Activated naive CD4-positive, alpha-beta T cell treated with anti-CD3 and anti-CD28 coated beads, Interleukin-2, amount 50 U/mL, for 72 hours (primary cell): ENCODE results near the gene PDGFB. TPM values are rescaled to one million over a fixed set of nuclear protein-coding genes. Genes with fewer than 3 reads are reported as not detected.
"Not testable (repeated sequence)": the region's sequence is repeated elsewhere in the genome, so short reads cannot be mapped to it uniquely, and the experiment has no call there.

Source experiments
- ATAC-seq, 2 donors: fragments of 150-1000 bp; cut with Tn5 transposase; 2 replicates each; pipeline ENCODE4 v1.10.0; 2021; ENCODE audit warnings: mild to moderate bottlenecking in 2 of 2, moderate library complexity in 2 of 2
- DNase-seq, 2 donors: peaks; one replicate each; pipeline ENCODE4 v3.0.0; 2021 to 2022; ENCODE audit warnings: low spot score in 2 of 2
- H3K27ac Mint-ChIP-seq, 2 donors: one replicate each; pipeline ENCODE4 v1.8.0; 2022; ENCODE audit warnings: mild to moderate bottlenecking in 2 of 2, mixed read lengths in 2 of 2
- H3K36me3 Mint-ChIP-seq, 2 donors: one replicate each; pipeline ENCODE4 v1.8.0; 2022; ENCODE audit warnings: mixed read lengths in 2 of 2
- H3K9me3 Mint-ChIP-seq, 2 donors: one replicate each; pipeline ENCODE4 v1.8.0; 2022; ENCODE audit warnings: mixed read lengths in 2 of 2
- total RNA-seq, 2 donors: library from RNA; stranded (reverse); gene quantifications; one replicate each; pipeline ENCODE4 v1.2.3, GENCODE V29; 2022

PDGFB gene
- total RNA-seq, 2 donors from 2014 or later, result 0.46 to 2.9 TPM

GRCh38 chr22:39227542-39228272 is 17.1 kb downstream of the PDGFB start:
- no peaks in the 10 kb centered on the region for H3K9me3 Mint-ChIP-seq
- H3K36me3 Mint-ChIP-seq, result no peaks in the 10 kb centered on the region
- H3K27ac Mint-ChIP-seq, result no peak overlapping the region
- DNase-seq, result no peak
- ATAC-seq, result no peak

GRCh38 chr22:39226353-39226752 is 18.4 kb downstream of the PDGFB start:
- Mint-ChIP-seq H3K27ac (no peak overlapping the region), H3K36me3 (no peaks in the 10 kb centered on the region), H3K9me3 (no peaks in the 10 kb centered on the region)
- DNase-seq, result no peak
- ATAC-seq, result no peak

DNA sequence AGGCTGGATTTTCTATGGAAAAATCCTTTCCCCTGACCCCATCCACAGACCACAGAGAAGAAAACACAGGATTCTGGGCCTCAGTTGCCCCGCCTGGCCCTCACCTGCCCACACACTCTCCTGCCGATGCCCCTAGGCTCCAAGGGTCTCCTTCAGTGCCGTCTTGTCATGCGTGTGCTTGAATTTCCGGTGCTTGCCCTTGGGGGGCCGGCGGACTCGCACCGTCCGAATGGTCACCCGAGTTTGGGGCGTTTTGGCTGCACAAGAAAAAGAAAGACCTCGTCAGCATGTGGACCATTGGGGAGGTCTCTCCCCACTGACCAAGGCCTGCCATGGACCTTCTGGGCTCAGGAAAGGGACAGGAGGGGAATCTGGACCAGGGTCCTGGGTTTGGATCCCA is 19.2 kb downstream of the PDGFB start:
- H3K27ac Mint-ChIP-seq, result no peak overlapping the region
- no peak for DNase-seq

GRCh38 chr22:39224550-39224949 is 20.2 kb downstream of the PDGFB start:
- H3K36me3 Mint-ChIP-seq, result no peaks in the 10 kb centered on the region
- peaks cover 0 to 4% of the 10 kb centered on the region in 2 donors for H3K9me3 Mint-ChIP-seq
- no peak overlapping the region for H3K27ac Mint-ChIP-seq
- no peak for ATAC-seq
- DNase-seq, result no peak

More for the DNA sequence above, 19.2 kb downstream of the PDGFB start:
- ATAC-seq, result no peak
- H3K9me3 Mint-ChIP-seq, result no peaks in the 10 kb centered on the region
- no peaks in the 10 kb centered on the region for H3K36me3 Mint-ChIP-seq

GRCh38 chr22:39223091-39223710 is 21.6 kb downstream of the PDGFB start:
- Mint-ChIP-seq H3K36me3 (no peaks in the 10 kb centered on the region), H3K9me3 (peaks cover 0 to 4% of the 10 kb centered on the region in 2 donors), H3K27ac (no peak overlapping the region)
- DNase-seq, result no peak
- ATAC-seq, result no peak

- H3K9me3 Mint-ChIP-seq, result peaks cover 0 to 4% of the 10 kb centered on the region in 2 donors
- no peaks in the 10 kb centered on the region for H3K36me3 Mint-ChIP-seq
- H3K27ac Mint-ChIP-seq, result no peak overlapping the region
- DNase-seq, result no peak
- no peak for ATAC-seq
These were observed 22.6 kb downstream of the PDGFB start for GRCh38 chr22:39221999-39222686.

- peak; percentile 26 to 95 for ATAC-seq
- Mint-ChIP-seq H3K36me3 (no peaks in the 10 kb centered on the region), H3K9me3 (peaks cover 0 to 4% of the 10 kb centered on the region in 2 donors), H3K27ac (peak overlapping the region in 1 of 2 donors; percentile 85)
- DNase-seq, result no peak
These were observed 23.6 kb downstream of the PDGFB start for GRCh38 chr22:39220890-39221850.

DNA sequence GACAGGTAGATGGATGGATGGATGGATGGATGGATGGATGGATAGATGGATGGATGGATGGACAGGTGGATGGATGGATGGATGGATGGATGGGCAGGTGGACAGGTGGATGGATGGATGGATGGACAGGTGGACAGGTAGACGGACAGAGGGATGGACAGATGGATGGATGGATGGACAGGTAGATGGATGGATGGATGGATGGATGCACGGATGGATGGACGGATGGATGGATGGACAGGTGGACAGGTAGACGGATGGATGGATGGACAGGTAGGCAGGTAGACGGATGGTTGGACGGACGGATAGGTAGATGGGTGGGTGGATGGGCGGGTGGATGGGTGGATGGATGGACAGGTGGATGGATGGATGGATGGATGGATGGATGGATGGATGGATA is 24.3 kb downstream of the PDGFB start:
- Mint-ChIP-seq H3K36me3 (no peaks in the 10 kb centered on the region), H3K27ac (no peak overlapping the region), H3K9me3 (peaks cover 0 to 4% of the 10 kb centered on the region in 2 donors)
- no peak for ATAC-seq
- DNase-seq, result no peak

DNA sequence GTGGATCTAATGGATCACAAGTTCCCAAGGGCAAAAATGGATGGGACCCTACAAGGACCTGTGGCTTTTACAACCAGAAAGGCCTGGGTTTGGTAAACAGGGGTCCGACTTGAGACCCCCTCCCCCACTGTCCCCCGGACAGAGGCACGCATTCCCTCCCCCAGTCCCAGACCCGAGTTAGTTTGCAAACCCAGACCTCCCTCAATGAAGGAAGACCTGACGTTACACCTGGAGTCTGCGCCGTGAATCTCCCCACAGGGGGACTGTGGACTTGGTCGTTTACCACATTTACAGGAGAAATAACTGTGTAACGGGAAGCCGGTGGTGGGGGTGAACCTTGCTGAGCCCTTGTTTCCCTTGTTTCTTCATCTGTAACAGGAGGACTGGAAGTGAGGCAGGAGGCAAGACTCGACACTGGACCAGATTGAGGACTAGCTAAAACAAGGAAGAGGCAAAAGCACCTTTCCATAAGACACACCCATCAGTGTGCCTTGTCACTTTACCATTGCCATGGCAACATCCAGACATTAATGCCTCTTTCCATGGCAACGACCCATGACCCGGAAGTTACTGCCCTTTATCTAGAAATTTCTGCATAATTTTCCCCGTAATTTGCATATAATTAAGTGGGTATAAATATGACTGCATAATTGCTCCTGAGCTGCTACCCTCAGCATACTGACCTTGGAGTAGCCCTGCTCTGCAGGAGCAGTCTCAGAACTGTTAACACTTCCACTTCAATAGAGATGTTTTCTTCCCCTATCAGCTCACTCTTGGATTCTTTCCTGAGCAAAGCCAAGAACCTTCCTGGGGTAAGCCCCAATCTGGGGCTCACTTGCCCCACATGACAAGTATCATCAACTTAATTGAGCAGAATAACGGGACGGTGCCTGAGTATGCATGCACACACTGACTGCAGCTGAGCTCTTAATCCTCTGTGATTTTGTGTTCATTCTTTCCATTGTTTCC is 25.4 kb downstream of the PDGFB start:
- H3K36me3 Mint-ChIP-seq, result no peaks in the 10 kb centered on the region
- no peak overlapping the region for H3K27ac Mint-ChIP-seq
- ATAC-seq, result no peak
- H3K9me3 Mint-ChIP-seq, result peaks cover 0 to 4% of the 10 kb centered on the region in 2 donors
- DNase-seq, result peak in 1 of 2 donors; percentile 13

DNA sequence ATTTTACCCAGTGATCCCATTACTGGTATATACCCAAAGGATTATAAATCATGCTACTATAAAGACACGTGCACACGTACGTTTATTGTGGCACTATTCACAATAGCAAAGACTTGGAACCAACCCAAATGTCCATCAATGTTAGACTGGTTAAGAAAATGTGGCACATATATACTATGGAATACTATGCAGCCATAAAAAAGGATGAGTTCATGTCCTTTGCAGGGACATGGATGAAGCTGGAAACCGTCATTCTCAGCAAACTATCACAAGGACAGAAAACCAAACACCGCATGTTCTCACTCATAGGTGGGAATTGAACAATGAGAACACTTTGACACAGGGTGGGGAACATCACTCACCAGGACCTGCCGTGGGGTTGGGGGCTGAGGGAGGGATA is 26.4 kb downstream of the PDGFB start:
- not testable (repeated sequence) for ATAC-seq, H3K36me3 Mint-ChIP-seq, H3K9me3 Mint-ChIP-seq, H3K27ac Mint-ChIP-seq
- peak in 1 of 2 donors; percentile 6 for DNase-seq

DNA sequence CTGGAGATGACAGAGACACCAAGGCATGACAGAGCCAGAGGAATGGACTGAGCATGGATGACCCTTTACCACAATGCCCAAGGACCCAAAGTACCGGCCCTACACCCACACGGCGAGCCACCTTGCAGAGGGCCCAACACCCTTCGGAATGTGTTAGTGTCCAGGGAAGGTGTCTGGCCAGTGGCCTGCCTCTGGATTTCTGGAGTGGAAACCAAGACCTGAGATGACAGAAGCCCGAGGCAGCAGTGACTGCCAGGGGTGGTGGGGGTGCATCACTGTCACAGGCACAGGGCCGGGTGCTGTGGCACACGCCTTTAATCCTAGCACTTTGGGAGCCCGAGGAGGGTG is 28.7 kb downstream of the PDGFB start:
- H3K27ac Mint-ChIP-seq, result no peak overlapping the region
- H3K36me3 Mint-ChIP-seq, result no peaks in the 10 kb centered on the region
- DNase-seq (peak in 1 of 2 donors; percentile 26), ATAC-seq (no peak)
- H3K9me3 Mint-ChIP-seq, result peaks cover 0 to 4% of the 10 kb centered on the region in 2 donors

DNA sequence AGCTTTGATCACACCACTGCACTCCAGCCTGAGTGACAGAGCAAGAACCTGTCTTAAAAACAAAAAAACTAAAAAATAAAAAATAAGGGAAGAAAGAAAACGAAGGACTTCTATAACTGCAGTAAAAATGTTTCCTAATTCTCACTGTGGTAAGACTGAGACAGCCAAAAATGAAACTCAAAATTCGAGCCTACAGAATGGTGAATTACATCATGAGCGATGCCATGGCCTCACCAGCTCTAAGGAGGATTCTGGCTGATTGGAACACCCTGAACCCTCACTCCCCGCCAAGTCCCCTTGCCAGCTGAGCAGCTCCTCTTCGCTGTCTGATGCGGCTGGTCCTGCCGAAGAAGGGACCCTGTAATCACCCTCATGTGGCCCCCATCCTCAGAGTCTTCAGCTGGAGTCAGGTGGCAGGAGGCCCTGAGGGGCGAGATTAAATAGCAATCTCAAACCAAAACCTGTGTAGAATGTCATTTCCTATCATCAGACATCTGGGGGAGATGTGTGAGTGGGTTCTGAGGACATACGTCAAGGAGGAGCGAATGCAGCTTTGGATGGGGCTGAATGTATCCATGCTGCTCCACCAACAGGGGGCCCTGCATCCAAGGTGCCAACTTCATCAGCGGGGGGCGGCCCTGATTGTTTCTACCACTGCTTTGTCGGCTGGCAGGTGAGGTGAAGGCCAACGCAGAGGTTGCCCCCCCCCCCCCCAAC is 29.2 kb downstream of the PDGFB start:
- ATAC-seq, result peak in 1 of 2 donors; percentile 67
- Mint-ChIP-seq H3K9me3 (peaks cover 0 to 4% of the 10 kb centered on the region in 2 donors), H3K36me3 (no peaks in the 10 kb centered on the region), H3K27ac (no peak overlapping the region)
- DNase-seq, result peak in 1 of 2 donors; percentile 31

- Mint-ChIP-seq H3K27ac (no peak overlapping the region), H3K36me3 (no peaks in the 10 kb centered on the region), H3K9me3 (peaks cover 0 to 2% of the 10 kb centered on the region in 2 donors)
- DNase-seq (no peak), ATAC-seq (no peak)
These were observed 29.7 kb downstream of the PDGFB start for GRCh38 chr22:39215070-39215396.

DNA sequence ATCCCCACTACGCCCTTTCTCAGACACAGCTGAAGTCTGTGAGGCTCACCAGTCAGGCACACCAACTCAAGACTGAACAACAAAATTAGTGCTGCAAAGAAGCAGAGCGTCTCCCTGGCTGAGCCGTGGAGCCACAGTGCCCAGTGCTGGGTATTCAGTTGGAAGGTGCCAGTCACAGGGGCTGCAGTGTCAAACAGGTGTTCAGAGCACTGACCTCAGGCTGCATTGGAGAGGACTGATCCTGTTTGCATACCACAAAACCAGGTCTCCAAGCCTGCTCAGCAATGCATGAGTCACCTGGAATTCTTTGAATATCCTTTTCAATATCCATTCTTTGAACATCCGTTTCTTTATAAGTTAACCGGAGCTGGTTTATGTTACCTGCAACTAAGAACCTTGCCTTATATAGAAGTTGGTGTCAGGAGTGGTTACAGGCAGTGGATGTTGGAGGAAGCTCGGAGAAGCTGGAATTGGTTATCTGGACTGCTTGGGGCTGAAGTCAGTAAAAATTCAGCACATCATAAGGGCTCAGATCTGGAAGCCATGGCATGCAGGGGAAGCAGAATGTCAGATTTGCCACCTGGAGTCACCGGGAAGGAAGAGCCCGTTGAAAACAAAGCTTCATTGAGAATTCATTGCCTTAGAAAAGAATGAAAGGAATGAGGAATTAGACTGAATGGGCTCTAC is 30.3 kb downstream of the PDGFB start:
- Mint-ChIP-seq H3K27ac (no peak overlapping the region), H3K9me3 (no peaks in the 10 kb centered on the region), H3K36me3 (no peaks in the 10 kb centered on the region)
- ATAC-seq (no peak), DNase-seq (peak in 1 of 2 donors; percentile 18)

DNA sequence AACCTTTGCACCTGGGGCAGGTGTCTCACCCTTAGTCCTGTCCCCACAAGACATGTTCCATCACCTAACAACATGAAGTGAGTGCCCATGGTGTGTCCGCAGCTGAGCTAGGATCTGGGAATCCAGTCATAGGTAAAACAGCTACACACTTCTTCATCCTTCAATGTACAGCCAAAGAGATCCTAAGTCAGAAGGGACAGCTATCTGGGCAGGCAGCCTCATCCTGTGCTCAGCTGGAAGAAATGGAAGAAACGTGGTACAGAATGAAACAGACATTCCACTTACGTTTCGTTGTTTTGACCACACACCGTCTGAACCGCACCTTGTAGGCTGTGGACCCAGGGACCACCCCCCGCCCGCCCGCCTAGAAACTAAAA is 30.8 kb downstream of the PDGFB start:
- Mint-ChIP-seq H3K27ac (no peak overlapping the region), H3K9me3 (no peaks in the 10 kb centered on the region), H3K36me3 (no peaks in the 10 kb centered on the region)
- no peak for ATAC-seq
- no peak for DNase-seq
